K562 (cell line): ENCODE data around the gene ZNF837. TPM values are rescaled to one million over a fixed set of nuclear protein-coding genes. Genes with fewer than 3 reads are reported as not detected.

Experiments used
- ATAC-seq: fragments of 200-7000 bp; cut with Tn5 transposase; 3 replicates; pipeline ENCODE4 v1.9.1; 2020; ENCODE audit warnings: moderate library complexity
- BruUV-seq: library from RNA; stranded (reverse); fragments of 400-500 nt; replicated peaks from 2 replicates; lab custom pipeline; 2021; lab: Mats Ljungman, UMichigan
- CTCF ChIA-PET: fragments of 300-600 bp; formaldehyde crosslinking; extraction: SDS; loops from one replicate; lab custom pipeline; 2021; ENCODE audit warnings: low intra/inter-chr PET ratio; lab: Yijun Ruan, JAX
- POLR2A ChIA-PET: fragments of 300-600, 350-650 bp; sonication (Branson Sonifier 250); formaldehyde crosslinking; extraction: SDS; loops from one replicate; lab custom pipeline; 2021; ENCODE audit warnings: antibody characterized with exemption, inconsistent platforms; lab: Yijun Ruan, JAX
- DNase-seq, 4 experiments: peaks; one replicate each; pipeline versions ENCODE4 v3.0.0 to v3.0.0-alpha.2; 2011 to 2018; ENCODE audit warnings: low spot score in 3 of 4, mixed read lengths in 3 of 4; ENCODE audit errors: extremely low read depth in 1 of 4
- FAIRE-seq: peaks from 2 replicates; lab custom pipeline; 2011; peaks lifted over from hg19 to GRCh38; lab: Jason Lieb, UNC
- H2AFZ ChIP-seq: 2 replicates; pipeline ENCODE4 v1.6.0; 2011; ENCODE audit warnings: low read depth, low read length, control low read depth, inconsistent platforms
- H3K27ac ChIP-seq: fragments of 200-600 bp; 3 replicates; pipeline ENCODE4 v1.8.0; 2011; ENCODE audit warnings: low read depth, mild to moderate bottlenecking, control low read depth, inconsistent platforms, low read length, moderate library complexity, mixed read lengths; ENCODE audit errors: extremely low read depth
- H3K27me3 ChIP-seq, 2 experiments: fragments of 300-600 bp in 1 of 2; 2 replicates in 1 of 2; 3 replicates in 1 of 2; pipeline versions ENCODE4 v1.6.0 to v1.8.0; 2011; ENCODE audit warnings: inconsistent platforms in 2 of 2, low read length in 2 of 2, mild to moderate bottlenecking in 1 of 2, mixed read lengths in 1 of 2, moderate library complexity in 1 of 2; ENCODE audit not compliant: control insufficient read depth in 2 of 2, insufficient read depth in 2 of 2
- H3K36me3 ChIP-seq: fragments of 300-600 bp; 3 replicates; pipeline ENCODE4 v1.8.0; 2011; ENCODE audit warnings: mild to moderate bottlenecking, low read length, inconsistent platforms; ENCODE audit not compliant: control insufficient read depth, insufficient read depth
- H3K4me1 ChIP-seq, 2 experiments: fragments of 200-600 bp in 1 of 2; replicated peaks in 1 of 2; 2 replicates in 1 of 2; 3 replicates in 1 of 2; pipeline versions ENCODE4 v1.5.1 to v1.8.0; 2011; ENCODE audit warnings: inconsistent platforms in 2 of 2, low read length in 2 of 2, mild to moderate bottlenecking in 1 of 2, mixed read lengths in 1 of 2, moderate library complexity in 1 of 2; ENCODE audit not compliant: control insufficient read depth in 2 of 2, insufficient read depth in 2 of 2
- H3K4me2 ChIP-seq: 2 replicates; pipeline ENCODE4 v1.6.1; 2011; ENCODE audit warnings: low read length, control low read depth, inconsistent platforms, mixed read lengths; ENCODE audit not compliant: insufficient read depth
- H3K4me3 ChIP-seq: fragments of 200-600 bp; sonication (generic), shearing (Covaris generic); 2 replicates; pipeline ENCODE4 v1.5.1; 2016; ENCODE audit warnings: control low read depth, inconsistent platforms
- H3K79me2 ChIP-seq: fragments of 200-600 bp; 3 replicates; pipeline ENCODE4 v1.8.0; 2011; ENCODE audit warnings: low read length, inconsistent platforms; ENCODE audit not compliant: control insufficient read depth, insufficient read depth
- H3K9ac ChIP-seq, 2 experiments: 2 replicates each; pipeline versions ENCODE4 v1.6.0 to v1.6.1; 2011; ENCODE audit warnings: low read depth in 2 of 2, low read length in 2 of 2, control low read depth in 1 of 2, inconsistent platforms in 1 of 2, mild to moderate bottlenecking in 1 of 2, mixed read lengths in 1 of 2; ENCODE audit not compliant: insufficient read depth in 1 of 2
- H3K9me1 ChIP-seq: one replicate; pipeline ENCODE4 v1.6.0; 2011; ENCODE audit warnings: inconsistent platforms, mild to moderate bottlenecking, low read length, moderate library complexity; ENCODE audit not compliant: control insufficient read depth, insufficient read depth
- H3K9me3 ChIP-seq: replicated peaks from 2 replicates; pipeline ENCODE4 v1.5.1; 2011; ENCODE audit warnings: low read depth, low read length, inconsistent platforms; ENCODE audit not compliant: control insufficient read depth, insufficient read depth
- H4K20me1 ChIP-seq: replicated peaks from 2 replicates; pipeline ENCODE4 v1.6.1; 2011; ENCODE audit warnings: low read length, inconsistent platforms, mixed read lengths; ENCODE audit not compliant: control insufficient read depth, insufficient read depth
- ARID1B ChIP-seq: fragments of 450-650 bp; IDR thresholded peaks from 2 replicates; pipeline ENCODE4 v1.6.1; 2016; ENCODE audit warnings: antibody characterized with exemption, mild to moderate bottlenecking, inconsistent platforms
- CBFA2T3 ChIP-seq: fragments of 450-650 bp; IDR thresholded peaks from 2 replicates; pipeline ENCODE4 v1.6.1; 2017
- CTBP1 ChIP-seq: fragments of 450-650 bp; IDR thresholded peaks from 2 replicates; pipeline ENCODE4 v1.6.1; 2016; ENCODE audit warnings: borderline replicate concordance
- L3MBTL2 ChIP-seq: fragments of 450-650 bp; IDR thresholded peaks from 2 replicates; pipeline ENCODE4 v1.6.1; 2016; ENCODE audit warnings: mild to moderate bottlenecking, moderate library complexity
- MAFF ChIP-seq: IDR thresholded peaks from 2 replicates; pipeline ENCODE4 v1.6.1; 2012; ENCODE audit warnings: low read length, improper control_type of control experiment
- RCOR1 ChIP-seq, 2 experiments: IDR thresholded peaks; 2 replicates each; pipeline ENCODE4 v1.6.1; 2012; ENCODE audit warnings: low read depth in 2 of 2, low read length in 2 of 2, borderline replicate concordance in 1 of 2, improper control_type of control experiment in 1 of 2
- TCF3 ChIP-seq: sonication (generic); formaldehyde crosslinking; IDR thresholded peaks from 2 replicates; pipeline ENCODE4 v1.4.0; 2020; ENCODE audit warnings: mild to moderate bottlenecking, missing genetic modification reagents
- TEAD4 ChIP-seq, 2 experiments: sonication (generic) in 1 of 2; formaldehyde crosslinking in 1 of 2; IDR thresholded peaks; 2 replicates each; pipeline versions ENCODE4 v1.6.1 to v1.8.0; 2012 to 2022; ENCODE audit warnings: borderline replicate concordance in 1 of 2, inconsistent platforms in 1 of 2, low read length in 1 of 2, mild to moderate bottlenecking in 1 of 2, missing genetic modification reagents in 1 of 2
- ZNF253 ChIP-seq: fragments of 250-450 bp; sonication (Bioruptor Pico); conservative IDR thresholded peaks from 2 replicates; pipeline ENCODE4 v1.6.1; 2021; ENCODE audit warnings: mild to moderate bottlenecking
- WGBS: fragments of 100-300 bp; shearing (Covaris generic); methylation state at CpG from one replicate; pipeline ENCODE4 v1.1.6; 2016; ENCODE audit warnings: low coverage, mixed read lengths; ENCODE audit not compliant: insufficient coverage; ENCODE audit errors: missing lambda C conversion rate; 5-methylcytosine and 5-hydroxymethylcytosine counted together
- in situ Hi-C: fragments of 300-500 bp; cut with MboI; formaldehyde crosslinking; loops from 4 replicates; pipeline ENCODE4 v1.15.0; 2018; ENCODE audit warnings: inconsistent platforms, mixed read lengths
- intact Hi-C: fragments of 100-400 bp; cut with micrococcal nuclease; formaldehyde crosslinking; loops from 2 replicates; pipeline ENCODE4 v1.14.2; 2022
- polyA plus RNA-seq, 8 experiments: library from polyadenylated mRNA; depleted of rRNA in 4 of 8; stranded (reverse) in 5 of 8; unstranded in 3 of 8; fragments of >200 nt; fragmentation: Nextera tagmentation in 2 of 8; fragmentation: Illumina TruSeq in 1 of 8; extraction: Ambion mirVana in 2 of 8; extraction: Trizol in 1 of 8; gene quantifications; 2 replicates each; pipeline versions ENCODE4 v1.2.1 to v1.2.3, GENCODE V29; 2011 to 2014; ENCODE audit warnings: inconsistent platforms in 1 of 8, missing spikeins in 1 of 8
- total RNA-seq, 7 experiments: library from RNA; depleted of rRNA in 6 of 7; stranded (reverse); fragments of >200 nt in 6 of 7; fragmentation: Illumina TruSeq in 2 of 7; extraction: Trizol in 2 of 7; gene quantifications; 2 replicates each; pipeline versions ENCODE4 v1.2.1 to v1.2.3, GENCODE V29; 2011 to 2021; ENCODE audit warnings: low replicate concordance in 1 of 7
- TF ChIP-seq, protein P1 (sequence below), 2 experiments: fragments of 450-650 bp in 1 of 2; sonication (generic) in 1 of 2; formaldehyde crosslinking in 1 of 2; IDR thresholded peaks; 2 replicates each; pipeline versions ENCODE4 v1.7.1 to v1.9.0; 2016 to 2022; ENCODE audit warnings: inconsistent platforms in 1 of 2, mild to moderate bottlenecking in 1 of 2, missing genetic modification reagents in 1 of 2
- TF ChIP-seq, protein P2 (sequence below): fragments of 450-650 bp; formaldehyde crosslinking; IDR thresholded peaks from 2 replicates; pipeline ENCODE4 v1.4.0; 2020; ENCODE audit warnings: mild to moderate bottlenecking, mixed read lengths

ZNF837 gene
- total and polyA plus RNA-seq, 9 of the 15 experiments (the other 6 are each of a cell fraction or from before 2014, with no cell fraction given) = 0.11 to 2.1 (median 0.57) TPM; not detected in 4

DNA sequence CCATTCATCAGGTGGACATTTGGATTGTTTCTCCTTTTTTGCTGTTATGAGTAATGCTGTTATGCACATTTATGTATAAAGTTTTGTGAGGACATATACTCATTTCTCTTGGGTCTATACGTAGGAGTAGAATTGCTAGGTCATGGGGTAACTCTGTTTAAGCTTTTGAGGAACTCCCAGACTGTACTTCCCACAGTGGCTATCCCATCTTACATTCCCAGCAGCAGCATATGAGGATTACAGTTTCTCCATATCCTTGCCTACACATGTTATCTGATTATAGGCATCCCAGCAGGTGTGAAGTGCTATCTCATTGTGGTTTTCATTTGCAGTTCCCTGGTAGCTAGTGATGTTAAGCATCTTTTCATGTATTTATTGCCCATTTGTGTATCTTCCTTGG is 48.1 kb downstream of the ZNF837 start:
- ChIA-PET POLR2A (no interaction called here), CTCF (no interaction called here)
- Histone ChIP-seq H3K4me2 (peak overlapping the region; percentile 8; the same call in 1 of the 2 replicates), H3K36me3 (peaks cover 28% of the 10 kb centered on the region; the same call in 2 of the 3 replicates), H4K20me1 (no peaks in the 10 kb centered on the region), H3K4me1 (peaks cover 12 to 31% of the 10 kb centered on the region in 2 experiments; a peak in 4 of 5 replicates), H3K27ac (no peak overlapping the region), H2AFZ (no peak overlapping the region), H3K9ac (no peak overlapping the region), H3K9me1 (peaks cover 2% of the 10 kb centered on the region), H3K79me2 (peaks cover 28% of the 10 kb centered on the region), H3K9me3 (no peaks in the 10 kb centered on the region), H3K4me3 (no peak overlapping the region), H3K27me3 (no peaks in the 10 kb centered on the region)
- in situ Hi-C loops (no loop called here), intact Hi-C loops (no loop called here)
- DNase-seq (peak in 2 of 4 experiments; percentile 22 to 36), FAIRE-seq (peak; percentile 79), ATAC-seq (no peak)
- no TSS peak for BruUV-seq
- WGBS = 6% methylated on average over 1 of the region's 1 CpG
- TF ChIP-seq TEAD4 (IDR thresholded peaks at IDR 0.05; ENCODE audit: low read length) (peak; percentile 56; the same call in 1 of the 2 replicates), TEAD4 (CRISPR knock-in tag; IDR thresholded peaks at IDR 0.05; ENCODE audit: borderline replicate concordance) (no peak), MAFF (peak; percentile 50), CBFA2T3 (peak; percentile 60; the same call in 1 of the 2 replicates), CTBP1 (peak; percentile 69; the same call in 1 of the 2 replicates), L3MBTL2 (peak; percentile 37; the same call in 1 of the 2 replicates), ARID1B (0 out of 2 replicates have a peak, but pooled peaks have one; percentile 38), TCF3 (peak; percentile 40; the same call in 1 of the 2 replicates), RCOR1 (IDR thresholded peaks at IDR 0.05; ENCODE audit: borderline replicate concordance in 1 of 2, low read depth in 2 of 2, low read length in 2 of 2) (0 out of 4 replicates have a peak, but pooled peaks of 1 of the 2 experiments have one; percentile 24), ZNF253 (CRISPR knock-in tag) (no peak)
- TF ChIP-seq, protein P1, sequence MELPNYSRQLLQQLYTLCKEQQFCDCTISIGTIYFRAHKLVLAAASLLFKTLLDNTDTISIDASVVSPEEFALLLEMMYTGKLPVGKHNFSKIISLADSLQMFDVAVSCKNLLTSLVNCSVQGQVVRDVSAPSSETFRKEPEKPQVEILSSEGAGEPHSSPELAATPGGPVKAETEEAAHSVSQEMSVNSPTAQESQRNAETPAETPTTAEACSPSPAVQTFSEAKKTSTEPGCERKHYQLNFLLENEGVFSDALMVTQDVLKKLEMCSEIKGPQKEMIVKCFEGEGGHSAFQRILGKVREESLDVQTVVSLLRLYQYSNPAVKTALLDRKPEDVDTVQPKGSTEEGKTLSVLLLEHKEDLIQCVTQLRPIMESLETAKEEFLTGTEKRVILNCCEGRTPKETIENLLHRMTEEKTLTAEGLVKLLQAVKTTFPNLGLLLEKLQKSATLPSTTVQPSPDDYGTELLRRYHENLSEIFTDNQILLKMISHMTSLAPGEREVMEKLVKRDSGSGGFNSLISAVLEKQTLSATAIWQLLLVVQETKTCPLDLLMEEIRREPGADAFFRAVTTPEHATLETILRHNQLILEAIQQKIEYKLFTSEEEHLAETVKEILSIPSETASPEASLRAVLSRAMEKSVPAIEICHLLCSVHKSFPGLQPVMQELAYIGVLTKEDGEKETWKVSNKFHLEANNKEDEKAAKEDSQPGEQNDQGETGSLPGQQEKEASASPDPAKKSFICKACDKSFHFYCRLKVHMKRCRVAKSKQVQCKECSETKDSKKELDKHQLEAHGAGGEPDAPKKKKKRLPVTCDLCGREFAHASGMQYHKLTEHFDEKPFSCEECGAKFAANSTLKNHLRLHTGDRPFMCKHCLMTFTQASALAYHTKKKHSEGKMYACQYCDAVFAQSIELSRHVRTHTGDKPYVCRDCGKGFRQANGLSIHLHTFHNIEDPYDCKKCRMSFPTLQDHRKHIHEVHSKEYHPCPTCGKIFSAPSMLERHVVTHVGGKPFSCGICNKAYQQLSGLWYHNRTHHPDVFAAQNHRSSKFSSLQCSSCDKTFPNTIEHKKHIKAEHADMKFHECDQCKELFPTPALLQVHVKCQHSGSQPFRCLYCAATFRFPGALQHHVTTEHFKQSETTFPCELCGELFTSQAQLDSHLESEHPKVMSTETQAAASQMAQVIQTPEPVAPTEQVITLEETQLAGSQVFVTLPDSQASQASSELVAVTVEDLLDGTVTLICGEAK (IDR thresholded peaks at IDR 0.05) = peak; percentile 91
- TF ChIP-seq, protein P1 (CRISPR knock-in tag; IDR thresholded peaks at IDR 0.05) = peak; percentile 94
- TF ChIP-seq, protein P2, sequence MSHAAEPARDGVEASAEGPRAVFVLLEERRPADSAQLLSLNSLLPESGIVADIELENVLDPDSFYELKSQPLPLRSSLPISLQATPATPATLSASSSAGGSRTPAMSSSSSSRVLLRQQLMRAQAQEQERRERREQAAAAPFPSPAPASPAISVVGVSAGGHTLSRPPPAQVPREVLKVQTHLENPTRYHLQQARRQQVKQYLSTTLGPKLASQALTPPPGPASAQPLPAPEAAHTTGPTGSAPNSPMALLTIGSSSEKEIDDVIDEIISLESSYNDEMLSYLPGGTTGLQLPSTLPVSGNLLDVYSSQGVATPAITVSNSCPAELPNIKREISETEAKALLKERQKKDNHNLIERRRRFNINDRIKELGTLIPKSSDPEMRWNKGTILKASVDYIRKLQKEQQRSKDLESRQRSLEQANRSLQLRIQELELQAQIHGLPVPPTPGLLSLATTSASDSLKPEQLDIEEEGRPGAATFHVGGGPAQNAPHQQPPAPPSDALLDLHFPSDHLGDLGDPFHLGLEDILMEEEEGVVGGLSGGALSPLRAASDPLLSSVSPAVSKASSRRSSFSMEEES = no peak
